GM12864 (cell line): ENCODE results near the gene CRY2.

Experiments used
- DNase-seq: peaks from one replicate; pipeline ENCODE4 v3.0.0-alpha.2; 2011; ENCODE audit warnings: low read depth
- H3K4me3 ChIP-seq: 2 replicates; pipeline ENCODE4 v1.5.1; 2011; ENCODE audit warnings: mild to moderate bottlenecking, low read depth, low read length, control low read depth
- CTCF ChIP-seq: IDR thresholded peaks from 2 replicates; pipeline ENCODE4 v1.5.1; 2011; ENCODE audit warnings: low read depth, mild to moderate bottlenecking, moderate library complexity, low read length, control low read depth, inconsistent platforms; ENCODE audit errors: missing control alignments

CRY2 gene

DNA sequence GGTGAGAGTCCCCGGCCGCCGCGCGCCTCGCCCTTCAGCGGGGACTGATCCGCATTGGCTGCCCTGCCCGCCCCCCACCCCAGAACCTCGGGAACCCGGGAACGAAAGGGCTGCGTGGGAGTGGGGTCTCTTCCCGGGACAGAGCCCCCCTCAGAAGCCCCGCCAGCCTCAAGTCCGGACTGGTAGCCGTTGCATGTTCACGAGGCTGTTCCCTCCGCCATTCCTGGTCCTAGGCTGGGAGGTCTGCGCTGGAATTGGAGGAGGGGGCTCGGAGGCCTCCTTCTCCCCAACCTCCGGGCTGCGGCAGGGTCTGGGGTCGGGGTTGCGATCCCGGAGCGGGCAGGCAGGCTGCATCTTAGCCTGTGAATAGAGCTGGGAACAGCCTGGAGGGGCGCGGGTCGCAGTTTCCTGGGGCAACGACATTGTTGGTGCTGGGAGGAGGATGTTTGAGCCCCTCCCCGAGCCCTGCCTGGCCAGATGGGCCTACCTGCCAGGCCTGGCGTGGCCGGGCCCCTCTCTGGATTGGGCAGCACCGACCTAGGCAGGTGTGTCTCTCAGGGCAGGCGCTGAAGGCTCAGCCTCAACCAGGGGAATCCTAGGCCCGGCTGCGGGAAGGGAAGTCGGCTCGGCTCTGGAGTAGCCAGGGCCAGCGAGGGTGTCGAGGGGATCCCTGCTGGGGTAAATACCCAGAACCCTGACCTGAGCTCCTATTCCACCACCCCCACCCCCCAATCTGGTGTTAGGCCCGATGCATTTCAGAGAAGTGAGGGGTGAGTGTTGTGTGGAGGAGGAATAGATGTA, 38.8 kb downstream of the CRY2 start:
- no peak for TF ChIP-seq CTCF
- DNase-seq, result no peak
- H3K4me3 ChIP-seq, result peak overlapping the region; percentile 28; the same call in 1 of the 2 replicates

DNA sequence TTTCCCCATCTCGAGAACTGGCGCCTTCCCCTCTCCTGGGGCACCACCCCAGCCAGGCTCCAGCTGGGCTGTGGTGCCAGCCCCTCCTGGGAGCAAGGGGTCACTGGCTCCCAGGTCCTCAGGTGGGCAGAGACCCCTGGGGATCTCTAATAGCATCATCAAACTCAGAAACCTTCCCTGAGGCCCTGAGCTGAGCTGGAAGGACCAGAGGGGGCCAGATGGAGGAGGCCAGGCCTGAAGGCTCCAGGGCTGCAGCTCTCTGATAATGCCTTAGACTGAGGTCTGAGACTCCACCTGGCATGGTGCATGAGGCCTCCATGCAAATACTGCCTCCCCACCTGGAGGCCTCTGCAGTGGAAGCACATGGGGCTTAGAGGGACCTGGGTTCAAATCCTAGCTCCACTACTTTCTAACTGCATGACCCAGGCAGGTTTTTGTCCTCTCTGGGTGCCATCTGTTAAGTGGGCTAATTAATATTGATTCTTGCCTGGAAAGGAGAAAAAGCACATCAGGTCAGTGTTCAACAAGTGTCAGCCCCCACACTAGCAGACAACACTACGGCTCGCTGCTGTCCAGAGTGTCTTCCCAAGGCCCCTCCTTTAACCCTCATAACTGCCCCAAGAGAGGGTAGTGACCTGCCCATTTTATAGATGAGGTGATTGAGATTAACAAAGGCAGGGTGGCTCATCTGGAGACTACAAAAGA, 39.7 kb downstream of the CRY2 start:
- TF ChIP-seq CTCF, result no peak
- no peak for DNase-seq
- no peak overlapping the region for H3K4me3 ChIP-seq

DNA sequence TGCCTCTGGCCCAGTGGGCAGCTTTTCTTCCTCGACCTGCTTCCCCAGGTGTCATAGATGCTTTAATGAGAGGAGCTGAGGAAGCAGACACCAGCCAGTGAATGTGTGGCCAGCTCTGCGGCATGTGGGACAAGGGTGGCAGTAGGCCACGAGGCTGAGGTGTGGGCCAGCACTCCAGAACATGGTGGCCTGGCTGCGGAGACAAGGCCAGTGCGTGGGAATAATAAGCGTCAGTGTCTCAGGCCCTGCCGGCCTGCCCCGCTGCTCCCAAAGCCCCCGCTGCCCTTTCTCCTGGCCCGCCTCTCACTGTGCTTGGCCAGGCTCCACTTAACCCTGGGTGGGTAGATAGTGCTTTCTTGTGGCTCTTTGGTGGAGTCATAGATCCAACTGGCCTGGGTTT, 40.3 kb downstream of the CRY2 start:
- DNase-seq, result no peak
- no peak overlapping the region for H3K4me3 ChIP-seq
- no peak for TF ChIP-seq CTCF

GRCh38 chr11:45889555-45889954, 42.3 kb downstream of the CRY2 start:
- TF ChIP-seq CTCF, result no peak
- DNase-seq, result no peak

DNA sequence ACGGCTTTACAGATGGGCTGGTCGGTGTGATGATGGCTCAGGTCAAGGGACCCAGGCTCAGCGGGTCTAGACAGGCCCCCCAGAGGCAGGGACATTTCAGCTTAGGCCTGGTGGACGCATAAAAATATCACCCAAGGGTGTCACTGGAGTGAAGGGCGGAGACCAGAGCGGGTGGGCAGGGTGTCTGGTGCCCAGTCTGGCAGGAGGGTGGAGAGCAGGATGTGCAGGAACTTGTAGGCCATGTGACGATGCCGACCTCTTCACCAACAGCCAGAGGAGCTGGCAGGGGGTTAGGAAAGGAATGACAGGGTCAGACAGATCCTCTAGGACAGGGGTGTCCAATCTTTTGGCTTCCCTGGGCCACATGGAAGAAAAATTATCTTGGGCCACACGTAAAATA, 42.7 kb downstream of the CRY2 start:
- no peak for TF ChIP-seq CTCF
- DNase-seq, result no peak
- H3K4me3 ChIP-seq, result no peak overlapping the region

More at GRCh38 chr11:45889555-45889954, 42.3 kb downstream of the CRY2 start:
- no peak overlapping the region for H3K4me3 ChIP-seq

DNA sequence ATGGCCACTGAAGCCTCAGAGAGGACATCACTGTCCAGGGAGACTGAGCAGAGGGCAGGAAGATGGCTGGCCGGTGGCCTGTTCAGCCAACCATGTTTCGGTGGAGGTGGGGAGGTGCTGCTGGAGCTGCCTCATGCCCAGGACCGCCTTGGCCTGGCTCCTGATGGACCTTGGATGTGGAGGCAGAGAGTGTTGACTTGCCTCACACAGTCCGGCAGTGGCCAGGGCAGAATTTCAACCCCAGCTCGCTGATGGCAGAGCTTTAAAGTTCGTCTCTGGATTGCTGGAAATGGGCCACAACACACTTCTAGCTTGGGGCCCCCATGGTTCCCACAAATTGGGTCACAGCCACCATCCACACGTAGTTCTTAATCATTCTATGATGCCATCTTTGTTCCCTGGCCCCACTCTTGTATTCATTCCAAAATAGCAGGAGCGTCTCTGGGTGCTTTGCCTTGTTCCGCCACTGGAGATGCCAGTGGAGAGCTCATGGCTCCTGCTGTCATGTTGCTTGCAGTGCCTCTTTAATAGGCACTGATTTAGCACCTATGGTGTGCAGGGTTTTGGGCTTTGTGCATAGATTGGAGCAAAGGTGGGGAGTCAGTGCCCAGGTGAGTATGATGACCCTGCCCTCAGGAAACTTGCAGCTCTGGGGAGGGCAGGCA, 43.7 kb downstream of the CRY2 start:
- no peak overlapping the region for H3K4me3 ChIP-seq
- TF ChIP-seq CTCF, result no peak
- no peak for DNase-seq
